ENCODE measurements around the gene RAD51B. TPM values are rescaled to one million over a fixed set of nuclear protein-coding genes. Genes with fewer than 3 reads are reported as not detected.
A peak's percentile ranks its signal among the peaks of the same experiment; 100 is the strongest.

Gene RAD51B
- total and polyA plus RNA-seq, 4 experiments from 2014 or later: 22.0 to 35.7 (median 31.4) TPM

DNA sequence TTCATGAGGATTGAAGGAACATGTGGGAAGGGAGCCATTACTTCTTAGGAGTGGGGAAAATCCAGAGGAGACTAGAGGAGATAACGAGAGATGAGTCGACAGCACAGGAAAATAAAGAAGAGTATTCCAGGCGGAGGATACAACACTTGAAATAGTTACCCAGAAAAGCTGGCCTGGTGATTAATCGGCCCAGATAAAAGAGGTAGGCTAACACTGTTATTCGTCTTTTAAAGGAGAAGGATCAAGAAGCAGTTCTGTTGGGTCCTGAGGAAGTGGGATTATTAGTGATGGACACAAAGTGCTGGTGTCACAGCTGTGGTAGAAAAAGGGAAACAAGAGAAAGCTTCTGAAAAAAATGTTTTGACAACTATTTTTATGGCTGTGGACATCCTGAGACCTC, 548.0 kb downstream of the RAD51B start:
- intact Hi-C loops (cut with micrococcal nuclease): loop anchor here (5.0 kb wide), 1 partner anchor 85 kb away; no protein-coding TSS in a partner anchor

GRCh38 chr14:68368850-68369249, 549.3 kb downstream of the RAD51B start:
- Mint-ChIP-seq H3K27me3 (no peaks in the 10 kb centered on the region), H3K9me3 (peaks cover 0 to 6% (median 1%) of the 10 kb centered on the region in 8 donors), H3K4me1 (peaks cover 25 to 56% (median 43%) of the 10 kb centered on the region in 4 donors), H3K36me3 (peaks cover 0 to 12% of the 10 kb centered on the region in 2 donors), H3K27ac (peak overlapping the region; percentile 71 to 95 (median 86)), H3K4me3 (peak overlapping the region in 7 of 8 donors; percentile 36 to 83 (median 74))
- CTCF ChIA-PET (ENCODE audit: partially characterized antibody): interaction anchor here (1.6 kb wide), 1 partner anchor 420 kb away, joined by 6 read pairs; no protein-coding TSS in a partner anchor
- H3K4me3 ChIP-seq (ENCODE audit: low read length in 2 of 2): peak overlapping the region in 1 of 2 donors; percentile 9
- DNase-seq: peak; percentile 24 to 49 (median 34)
- H3K9me3 ChIP-seq (ENCODE audit: control insufficient read depth in 1 of 2, low read length in 2 of 2): no peaks in the 10 kb centered on the region
- H3K4me1 ChIP-seq (ENCODE audit: insufficient read depth, low read length): peaks cover 34% of the 10 kb centered on the region
- H3K27ac ChIP-seq (ENCODE audit: low read depth, low read length): peak overlapping the region; percentile 45
- H3K27me3 ChIP-seq (ENCODE audit: insufficient read depth, low read length): no peaks in the 10 kb centered on the region
- intact Hi-C loops (cut with micrococcal nuclease): loop anchor here (5.0 kb wide), 1 partner anchor 87 kb away; no protein-coding TSS in a partner anchor
- H3K36me3 ChIP-seq (ENCODE audit: insufficient read depth, low read length): no peaks in the 10 kb centered on the region
- POLR2A ChIA-PET (ENCODE audit: partially characterized antibody): interaction anchor here (0.7 to 2.7 kb wide), 13 partner anchors 9 to 445 kb away, joined by 3 to 21 read pairs (median 4); no protein-coding TSS in a partner anchor

More for the DNA sequence above, 548.0 kb downstream of the RAD51B start:
- Histone ChIP-seq H3K4me1 (ENCODE audit: insufficient read depth, low read length) (peaks cover 33% of the 10 kb centered on the region), H3K27ac (ENCODE audit: low read depth, low read length) (no peak overlapping the region), H3K4me3 (ENCODE audit: low read length in 2 of 2) (no peak overlapping the region), H3K36me3 (ENCODE audit: insufficient read depth, low read length) (no peaks in the 10 kb centered on the region), H3K9me3 (ENCODE audit: control insufficient read depth in 1 of 2, low read length in 2 of 2) (no peaks in the 10 kb centered on the region), H3K27me3 (ENCODE audit: insufficient read depth, low read length) (no peaks in the 10 kb centered on the region)
- Mint-ChIP-seq H3K9me3 (peaks cover 0 to 6% (median 0%) of the 10 kb centered on the region in 8 donors), H3K27ac (peak overlapping the region in 5 of 7 donors; percentile 57 to 95 (median 77)), H3K4me3 (peak overlapping the region in 2 of 8 donors; percentile 41 to 62), H3K4me1 (peaks cover 25 to 55% (median 42%) of the 10 kb centered on the region in 4 donors), H3K36me3 (peaks cover 0 to 8% of the 10 kb centered on the region in 2 donors), H3K27me3 (no peaks in the 10 kb centered on the region)
- no peak for DNase-seq
- ChIA-PET CTCF (ENCODE audit: partially characterized antibody) (interaction anchor here (1.2 kb wide), 1 partner anchor 119 kb away, joined by 3 read pairs; no protein-coding TSS in a partner anchor), POLR2A (ENCODE audit: partially characterized antibody) (interaction anchor here (0.9 to 2.6 kb wide), 7 partner anchors 9 to 427 kb away, joined by 3 to 21 read pairs (median 5); no protein-coding TSS in a partner anchor)

DNA sequence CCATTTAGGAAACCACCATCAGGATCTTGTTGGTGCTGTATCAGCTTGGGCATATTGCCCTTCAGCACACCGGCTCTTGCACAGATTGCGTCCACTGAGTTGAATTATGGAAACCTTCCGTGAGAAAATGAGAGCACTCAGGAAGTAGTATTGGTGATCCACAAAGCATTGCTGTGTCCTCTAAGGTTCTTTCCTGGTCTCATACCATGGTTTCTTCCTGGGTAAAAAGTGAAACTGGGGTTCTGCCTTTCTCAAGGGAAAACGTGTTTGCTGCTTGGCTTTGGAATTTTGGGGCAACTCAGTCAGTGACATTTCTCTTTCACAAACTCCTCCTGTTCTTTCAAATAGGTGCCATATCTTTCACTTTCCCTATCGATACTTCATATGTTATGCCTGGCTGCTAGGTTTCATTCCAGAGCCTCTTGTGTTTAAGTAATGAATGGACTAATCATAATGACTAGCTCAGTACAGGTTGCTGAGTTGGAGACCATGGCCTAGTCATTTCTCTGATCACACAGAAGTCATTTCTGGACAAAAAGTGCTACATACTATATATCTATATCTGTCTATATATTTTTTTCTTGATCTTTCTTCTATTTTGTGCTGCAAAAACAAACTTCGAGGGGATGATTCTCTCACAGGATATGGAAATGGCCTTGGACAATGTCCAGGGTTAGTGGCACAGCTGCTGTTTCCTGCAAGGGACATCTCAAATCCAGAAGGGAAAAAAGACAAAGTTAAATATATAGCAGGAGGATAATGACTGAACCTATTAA, 549.9 kb downstream of the RAD51B start:
- no peaks in the 10 kb centered on the region for H3K9me3 ChIP-seq (ENCODE audit: control insufficient read depth in 1 of 2, low read length in 2 of 2)
- H3K4me1 ChIP-seq (ENCODE audit: insufficient read depth, low read length): peaks cover 40% of the 10 kb centered on the region
- peak overlapping the region in 1 of 2 donors; percentile 9 for H3K4me3 ChIP-seq (ENCODE audit: low read length in 2 of 2)
- peak overlapping the region; percentile 45 for H3K27ac ChIP-seq (ENCODE audit: low read depth, low read length)
- POLR2A ChIA-PET (ENCODE audit: partially characterized antibody): interaction anchor here (0.8 to 2.7 kb wide), 14 partner anchors 8 to 445 kb away, joined by 3 to 21 read pairs (median 4); no protein-coding TSS in a partner anchor
- Mint-ChIP-seq H3K4me1 (peaks cover 26 to 61% (median 47%) of the 10 kb centered on the region in 4 donors), H3K9me3 (peaks cover 0 to 6% (median 1%) of the 10 kb centered on the region in 8 donors), H3K36me3 (peaks cover 0 to 12% of the 10 kb centered on the region in 2 donors), H3K27me3 (no peaks in the 10 kb centered on the region), H3K27ac (peak overlapping the region; percentile 71 to 95 (median 86)), H3K4me3 (peak overlapping the region; percentile 43 to 83 (median 70))
- intact Hi-C loops (cut with micrococcal nuclease): loop anchor here (5.0 kb wide), 1 partner anchor 87 kb away; no protein-coding TSS in a partner anchor
- H3K27me3 ChIP-seq (ENCODE audit: insufficient read depth, low read length): no peaks in the 10 kb centered on the region
- CTCF ChIA-PET (ENCODE audit: partially characterized antibody): interaction anchor here (1.6 kb wide), 1 partner anchor 419 kb away, joined by 6 read pairs; no protein-coding TSS in a partner anchor
- DNase-seq: peak in 1 of 5 donors; percentile 7
- H3K36me3 ChIP-seq (ENCODE audit: insufficient read depth, low read length): no peaks in the 10 kb centered on the region

- H3K4me3 Mint-ChIP-seq: no peak overlapping the region
- Histone ChIP-seq H3K27ac (ENCODE audit: low read depth, low read length) (no peak overlapping the region), H3K4me3 (ENCODE audit: low read length in 2 of 2) (no peak overlapping the region), H3K4me1 (ENCODE audit: insufficient read depth, low read length) (peaks cover 45% of the 10 kb centered on the region), H3K36me3 (ENCODE audit: insufficient read depth, low read length) (no peaks in the 10 kb centered on the region), H3K27me3 (ENCODE audit: insufficient read depth, low read length) (no peaks in the 10 kb centered on the region), H3K9me3 (ENCODE audit: control insufficient read depth in 1 of 2, low read length in 2 of 2) (no peaks in the 10 kb centered on the region)
- H3K4me1 Mint-ChIP-seq: peaks cover 26 to 61% (median 47%) of the 10 kb centered on the region in 4 donors
- H3K27ac Mint-ChIP-seq: peak overlapping the region in 3 of 7 donors; percentile 64 to 88 (median 76)
- H3K27me3 Mint-ChIP-seq: no peaks in the 10 kb centered on the region
- H3K36me3 Mint-ChIP-seq: peaks cover 0 to 12% of the 10 kb centered on the region in 2 donors
- peaks cover 0 to 6% (median 1%) of the 10 kb centered on the region in 8 donors for H3K9me3 Mint-ChIP-seq
- no peak for DNase-seq
- ChIA-PET POLR2A (ENCODE audit: partially characterized antibody) (interaction anchor here (0.8 to 2.7 kb wide), 8 partner anchors 8 to 445 kb away, joined by 3 to 21 read pairs (median 4); no protein-coding TSS in a partner anchor), CTCF (ENCODE audit: partially characterized antibody) (interaction anchor here (1.6 kb wide), 1 partner anchor 419 kb away, joined by 6 read pairs; no protein-coding TSS in a partner anchor)
- intact Hi-C loops (cut with micrococcal nuclease): no loop called here
These were observed 550.4 kb downstream of the RAD51B start for GRCh38 chr14:68370057-68370360.

- Histone ChIP-seq H3K4me1 (ENCODE audit: insufficient read depth, low read length) (peaks cover 68% of the 10 kb centered on the region), H3K27me3 (ENCODE audit: insufficient read depth, low read length) (no peaks in the 10 kb centered on the region), H3K9me3 (ENCODE audit: control insufficient read depth in 1 of 2, low read length in 2 of 2) (no peaks in the 10 kb centered on the region), H3K27ac (ENCODE audit: low read depth, low read length) (no peak overlapping the region), H3K4me3 (ENCODE audit: low read length in 2 of 2) (no peak overlapping the region), H3K36me3 (ENCODE audit: insufficient read depth, low read length) (no peaks in the 10 kb centered on the region)
- Mint-ChIP-seq H3K36me3 (peaks cover 0 to 12% of the 10 kb centered on the region in 2 donors), H3K4me1 (peaks cover 39 to 83% (median 62%) of the 10 kb centered on the region in 4 donors), H3K27ac (no peak overlapping the region), H3K4me3 (no peak overlapping the region), H3K9me3 (peaks cover 0 to 6% (median 1%) of the 10 kb centered on the region in 8 donors), H3K27me3 (no peaks in the 10 kb centered on the region)
- CTCF ChIA-PET (ENCODE audit: partially characterized antibody): interaction anchor here (0.8 kb wide), 1 partner anchor 442 kb away, joined by 3 read pairs; no protein-coding TSS in a partner anchor
- DNase-seq: no peak
- intact Hi-C loops (cut with micrococcal nuclease): no loop called here
- POLR2A ChIA-PET (ENCODE audit: partially characterized antibody): interaction anchor here (1.7 to 3.4 kb wide), 2 partner anchors 313 to 418 kb away, joined by 4 to 25 read pairs; partner anchors contain the start of gene ZFP36L1
These were observed 552.8 kb downstream of the RAD51B start for GRCh38 chr14:68372368-68372767.

- Histone ChIP-seq H3K9me3 (ENCODE audit: control insufficient read depth in 1 of 2, low read length in 2 of 2) (no peaks in the 10 kb centered on the region), H3K36me3 (ENCODE audit: insufficient read depth, low read length) (no peaks in the 10 kb centered on the region), H3K4me3 (ENCODE audit: low read length in 2 of 2) (no peak overlapping the region), H3K27ac (ENCODE audit: low read depth, low read length) (no peak overlapping the region), H3K4me1 (ENCODE audit: insufficient read depth, low read length) (peaks cover 68% of the 10 kb centered on the region), H3K27me3 (ENCODE audit: insufficient read depth, low read length) (no peaks in the 10 kb centered on the region)
- peaks cover 40 to 81% (median 62%) of the 10 kb centered on the region in 4 donors for H3K4me1 Mint-ChIP-seq
- intact Hi-C loops (cut with micrococcal nuclease): no loop called here
- no peak overlapping the region for H3K4me3 Mint-ChIP-seq
- ChIA-PET CTCF (ENCODE audit: partially characterized antibody) (interaction anchor here (1.1 to 2.7 kb wide), 2 partner anchors 417 to 443 kb away, joined by 4 to 10 read pairs; no protein-coding TSS in a partner anchor), POLR2A (ENCODE audit: partially characterized antibody) (interaction anchor here (0.6 to 3.4 kb wide), 4 partner anchors 11 to 418 kb away, joined by 3 to 25 read pairs (median 4); partner anchors contain the start of gene ZFP36L1)
- peaks cover 0 to 6% (median 1%) of the 10 kb centered on the region in 8 donors for H3K9me3 Mint-ChIP-seq
- H3K36me3 Mint-ChIP-seq: peaks cover 0 to 12% of the 10 kb centered on the region in 2 donors
- H3K27me3 Mint-ChIP-seq: no peaks in the 10 kb centered on the region
- H3K27ac Mint-ChIP-seq: peak overlapping the region in 1 of 7 donors; percentile 31
- DNase-seq: no peak
These were observed 553.6 kb downstream of the RAD51B start for GRCh38 chr14:68373124-68373646.

All from CD4-positive, alpha-beta memory T cell (primary cell).